Nephron (organoid): ENCODE measurements around the gene CLMP.

Source experiments
- H3K27ac Mint-ChIP-seq, 3 experiments: 2 replicates each; pipeline ENCODE4 v1.8.0; 2020; ENCODE audit warnings: mixed read lengths in 3 of 3, mild to moderate bottlenecking in 2 of 3, moderate library complexity in 1 of 3
- H3K27me3 Mint-ChIP-seq: 2 replicates; pipeline ENCODE4 v1.8.0; 2021; ENCODE audit warnings: low read depth, mild to moderate bottlenecking, moderate library complexity, mixed read lengths
- H3K36me3 Mint-ChIP-seq: 2 replicates; pipeline ENCODE4 v1.8.0; 2020; ENCODE audit warnings: low read depth, mixed read lengths
- H3K4me1 Mint-ChIP-seq: 2 replicates; pipeline ENCODE4 v1.8.0; 2020; ENCODE audit warnings: mixed read lengths
- H3K4me3 Mint-ChIP-seq, 3 experiments: 2 replicates each; pipeline ENCODE4 v1.8.0; 2020; ENCODE audit warnings: mild to moderate bottlenecking in 3 of 3, mixed read lengths in 3 of 3, moderate library complexity in 2 of 3
- H3K9me3 Mint-ChIP-seq: 2 replicates; pipeline ENCODE4 v1.8.0; 2020; ENCODE audit warnings: mixed read lengths
- TF ChIP-seq, protein P1 (sequence below), 3 experiments: fragments of 200-600 bp; sonication (generic); IDR thresholded peaks; one replicate each; pipeline ENCODE4 v1.5.0; 2021; ENCODE audit warnings: antibody characterized with exemption in 3 of 3; ENCODE audit not compliant: unreplicated experiment in 3 of 3

CLMP gene

DNA sequence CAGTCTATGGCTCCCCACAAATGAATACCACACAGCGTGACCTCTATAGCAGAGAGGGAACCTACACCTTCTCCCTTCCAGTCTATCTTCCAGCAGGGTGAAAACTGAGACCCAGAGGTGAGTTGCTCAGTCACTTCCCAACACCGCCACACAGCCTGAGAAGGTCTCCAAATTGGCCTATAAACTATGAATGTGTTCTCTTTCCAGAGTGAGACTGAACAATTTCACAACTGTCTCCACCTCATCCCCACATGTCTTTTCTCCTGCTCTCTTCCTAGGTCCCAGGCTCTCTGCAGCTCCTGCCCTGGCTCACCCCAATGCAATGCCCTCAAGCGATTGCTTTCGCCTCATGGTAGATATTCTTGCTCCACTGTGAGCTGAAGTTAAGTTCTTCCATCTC lies 14.0 kb downstream of the CLMP start:
- peaks cover 8% of the 10 kb centered on the region for H3K4me1 Mint-ChIP-seq
- no peak overlapping the region for H3K4me3 Mint-ChIP-seq
- peaks cover 57% of the 10 kb centered on the region for H3K27me3 Mint-ChIP-seq
- H3K36me3 Mint-ChIP-seq, result peaks cover 38% of the 10 kb centered on the region
- no peaks in the 10 kb centered on the region for H3K9me3 Mint-ChIP-seq
- H3K27ac Mint-ChIP-seq, result no peak overlapping the region
- TF ChIP-seq, protein P1, sequence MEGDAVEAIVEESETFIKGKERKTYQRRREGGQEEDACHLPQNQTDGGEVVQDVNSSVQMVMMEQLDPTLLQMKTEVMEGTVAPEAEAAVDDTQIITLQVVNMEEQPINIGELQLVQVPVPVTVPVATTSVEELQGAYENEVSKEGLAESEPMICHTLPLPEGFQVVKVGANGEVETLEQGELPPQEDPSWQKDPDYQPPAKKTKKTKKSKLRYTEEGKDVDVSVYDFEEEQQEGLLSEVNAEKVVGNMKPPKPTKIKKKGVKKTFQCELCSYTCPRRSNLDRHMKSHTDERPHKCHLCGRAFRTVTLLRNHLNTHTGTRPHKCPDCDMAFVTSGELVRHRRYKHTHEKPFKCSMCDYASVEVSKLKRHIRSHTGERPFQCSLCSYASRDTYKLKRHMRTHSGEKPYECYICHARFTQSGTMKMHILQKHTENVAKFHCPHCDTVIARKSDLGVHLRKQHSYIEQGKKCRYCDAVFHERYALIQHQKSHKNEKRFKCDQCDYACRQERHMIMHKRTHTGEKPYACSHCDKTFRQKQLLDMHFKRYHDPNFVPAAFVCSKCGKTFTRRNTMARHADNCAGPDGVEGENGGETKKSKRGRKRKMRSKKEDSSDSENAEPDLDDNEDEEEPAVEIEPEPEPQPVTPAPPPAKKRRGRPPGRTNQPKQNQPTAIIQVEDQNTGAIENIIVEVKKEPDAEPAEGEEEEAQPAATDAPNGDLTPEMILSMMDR (IDR thresholded peaks at IDR 0.05; ENCODE audit: unreplicated experiment in 3 of 3), result no peak

DNA sequence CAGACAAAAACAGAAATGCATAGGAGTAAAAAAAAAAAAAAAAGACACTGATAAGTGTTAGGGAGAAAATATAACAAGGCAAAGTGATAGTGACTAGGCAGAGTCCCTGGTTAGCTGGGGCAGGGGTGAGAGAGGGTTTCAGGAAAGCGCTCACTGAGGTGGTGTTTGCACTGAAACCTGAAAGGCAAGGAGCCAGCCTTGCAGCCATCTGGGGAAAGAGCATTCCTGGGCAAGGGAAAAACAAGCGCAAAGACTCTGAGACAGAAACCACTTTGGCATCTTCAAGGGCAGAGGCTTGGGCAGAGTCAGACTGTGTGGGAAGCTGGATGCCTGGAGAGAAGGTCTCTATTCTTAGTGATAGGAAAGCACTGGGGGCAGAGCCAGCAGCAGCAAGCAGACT lies 14.5 kb downstream of the CLMP start:
- Mint-ChIP-seq H3K4me3 (no peak overlapping the region), H3K4me1 (peaks cover 13% of the 10 kb centered on the region), H3K27ac (peak overlapping the region in 1 of 3 experiments; percentile 56), H3K9me3 (no peaks in the 10 kb centered on the region), H3K36me3 (peaks cover 38% of the 10 kb centered on the region), H3K27me3 (peaks cover 54% of the 10 kb centered on the region)
- TF ChIP-seq, protein P1 (IDR thresholded peaks at IDR 0.05; ENCODE audit: unreplicated experiment in 3 of 3), result no peak

DNA sequence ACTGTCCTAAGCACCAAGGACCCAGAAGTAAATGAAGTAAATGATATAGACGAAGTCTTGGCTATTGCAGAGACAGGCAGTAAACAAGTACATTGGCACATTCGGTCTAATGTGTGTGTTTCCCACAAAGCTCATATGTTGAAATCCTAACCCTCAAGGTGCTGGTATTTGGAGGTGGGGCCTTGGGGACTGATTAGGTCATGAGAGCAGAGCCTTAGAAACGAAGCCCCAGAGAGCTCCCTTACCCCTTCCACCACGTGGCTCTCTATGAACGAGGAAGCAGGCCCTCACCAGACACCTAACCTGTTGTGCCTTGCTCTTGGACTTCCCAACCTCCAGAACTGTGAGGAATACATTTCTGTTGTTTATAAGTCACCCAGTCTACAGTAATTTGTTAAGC lies 14.9 kb downstream of the CLMP start:
- TF ChIP-seq, protein P1 (IDR thresholded peaks at IDR 0.05; ENCODE audit: unreplicated experiment in 3 of 3), result no peak

DNA sequence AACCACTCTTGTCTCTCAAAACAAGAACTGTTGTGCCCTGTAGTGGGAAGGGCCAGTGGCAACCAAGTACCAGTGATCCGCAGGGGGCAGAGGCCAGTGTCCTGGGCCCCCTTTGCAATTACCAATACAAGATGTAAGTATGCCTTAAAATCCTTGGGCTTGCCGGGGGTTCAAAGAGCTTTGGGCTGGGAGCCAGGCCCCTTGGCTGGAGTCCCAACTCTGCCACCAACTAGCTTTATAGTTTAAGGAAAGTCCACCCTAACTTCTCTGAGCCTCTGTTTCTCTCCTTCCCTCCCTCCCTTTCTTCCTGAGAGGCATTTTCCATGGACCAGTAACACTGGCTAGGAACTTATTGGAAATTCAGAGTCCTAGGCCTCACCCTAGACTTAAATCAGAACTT lies 15.5 kb downstream of the CLMP start:
- H3K27me3 Mint-ChIP-seq, result peaks cover 52% of the 10 kb centered on the region
- no peaks in the 10 kb centered on the region for H3K9me3 Mint-ChIP-seq
- peaks cover 38% of the 10 kb centered on the region for H3K36me3 Mint-ChIP-seq
- no peak overlapping the region for H3K27ac Mint-ChIP-seq
- no peak overlapping the region for H3K4me3 Mint-ChIP-seq
- peaks cover 21% of the 10 kb centered on the region for H3K4me1 Mint-ChIP-seq
- TF ChIP-seq, protein P1 (IDR thresholded peaks at IDR 0.05; ENCODE audit: unreplicated experiment in 3 of 3), result no peak

More for the DNA sequence above, 14.9 kb downstream of the CLMP start:
- peaks cover 15% of the 10 kb centered on the region for H3K4me1 Mint-ChIP-seq
- H3K4me3 Mint-ChIP-seq, result no peak overlapping the region
- H3K27ac Mint-ChIP-seq, result peak overlapping the region in 1 of 3 experiments; percentile 56
- H3K36me3 Mint-ChIP-seq, result peaks cover 38% of the 10 kb centered on the region
- H3K27me3 Mint-ChIP-seq, result peaks cover 53% of the 10 kb centered on the region
- no peaks in the 10 kb centered on the region for H3K9me3 Mint-ChIP-seq

DNA sequence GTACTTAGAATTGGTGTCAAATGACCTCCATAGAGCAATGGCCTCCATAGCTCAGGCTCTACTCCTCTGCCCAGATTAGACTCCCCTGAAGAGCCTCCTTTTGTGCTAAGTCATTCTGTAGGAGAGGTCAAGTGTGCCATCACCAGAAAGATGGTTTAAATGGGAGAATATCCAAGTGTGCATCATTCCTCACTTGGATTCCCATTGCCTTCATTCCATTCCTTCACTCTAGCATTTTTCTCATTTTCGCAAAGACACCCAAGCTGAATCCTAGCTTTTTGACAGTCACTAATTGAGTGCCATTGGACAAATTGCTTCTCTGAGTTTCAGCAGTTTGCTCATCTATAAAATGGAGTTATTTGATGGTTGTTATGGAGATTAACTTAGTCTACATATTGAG lies 16.9 kb downstream of the CLMP start:
- H3K27ac Mint-ChIP-seq, result no peak overlapping the region
- peaks cover 44% of the 10 kb centered on the region for H3K36me3 Mint-ChIP-seq
- TF ChIP-seq, protein P1 (IDR thresholded peaks at IDR 0.05; ENCODE audit: unreplicated experiment in 3 of 3), result no peak
- peaks cover 31% of the 10 kb centered on the region for H3K4me1 Mint-ChIP-seq
- H3K4me3 Mint-ChIP-seq, result no peak overlapping the region
- peaks cover 43% of the 10 kb centered on the region for H3K27me3 Mint-ChIP-seq
- H3K9me3 Mint-ChIP-seq, result no peaks in the 10 kb centered on the region

- Mint-ChIP-seq H3K27me3 (peaks cover 41% of the 10 kb centered on the region), H3K4me1 (peaks cover 34% of the 10 kb centered on the region), H3K36me3 (peaks cover 34% of the 10 kb centered on the region), H3K4me3 (no peak overlapping the region), H3K27ac (no peak overlapping the region), H3K9me3 (no peaks in the 10 kb centered on the region)
- TF ChIP-seq, protein P1 (IDR thresholded peaks at IDR 0.05; ENCODE audit: unreplicated experiment in 3 of 3), result no peak
Observed at GRCh38 chr11:123176785-123177184, 18.3 kb downstream of the CLMP start.
